Measurements from ENCODE around the gene GALNTL6. TPM values are rescaled to one million over a fixed set of nuclear protein-coding genes. Genes with fewer than 3 reads are reported as not detected.

The GALNTL6 gene
- total RNA-seq, 1 donor from 2014 or later = 0.61 TPM

- H3K4me2 ChIP-seq (ENCODE audit: low read length) = no peak overlapping the region
- Mint-ChIP-seq H3K27me3 (ENCODE audit: low read depth, unreplicated experiment) (no peaks in the 10 kb centered on the region), H3K27ac (ENCODE audit: unreplicated experiment) (no peak overlapping the region), H3K4me3 (ENCODE audit: unreplicated experiment) (no peak overlapping the region), H3K36me3 (ENCODE audit: low read depth, unreplicated experiment) (no peaks in the 10 kb centered on the region), H3K4me1 (ENCODE audit: low read depth, unreplicated experiment) (no peaks in the 10 kb centered on the region), H3K9me3 (ENCODE audit: unreplicated experiment) (peaks cover 6% of the 10 kb centered on the region)
- H3K27ac ChIP-seq (ENCODE audit: low read depth, low read length) = no peak overlapping the region
- DNase-seq (ENCODE audit: low read depth) (no peak), FAIRE-seq (no peak)
- H3K9me3 ChIP-seq (ENCODE audit: insufficient read depth, low read depth, low read length) = peaks cover 4% of the 10 kb centered on the region
- no peaks in the 10 kb centered on the region for H3K79me2 ChIP-seq (ENCODE audit: insufficient read depth, low read length)
- H3K9ac ChIP-seq (ENCODE audit: low read length) = no peak overlapping the region
- no peak for TF ChIP-seq EZH2 (IDR thresholded peaks at IDR 0.05; ENCODE audit: insufficient read depth, low read length)
- TF ChIP-seq CTCF (IDR thresholded peaks at IDR 0.05; ENCODE audit: insufficient read depth, low read depth, low read length) = no peak
- no peak overlapping the region for H3K4me3 ChIP-seq (ENCODE audit: insufficient read depth, low read depth, low read length)
- no peaks in the 10 kb centered on the region for H3K27me3 ChIP-seq (ENCODE audit: insufficient read depth, low read length)
- H2AFZ ChIP-seq (ENCODE audit: low read depth, low read length) = no peak overlapping the region
- no peaks in the 10 kb centered on the region for H4K20me1 ChIP-seq (ENCODE audit: insufficient read depth, low read length)
- H3K4me1 ChIP-seq (ENCODE audit: insufficient read depth, low read length) = no peaks in the 10 kb centered on the region
- no peaks in the 10 kb centered on the region for H3K36me3 ChIP-seq (ENCODE audit: insufficient read depth, low read length)
Observed at GRCh38 chr4:172707622-172708021, 894.4 kb downstream of the GALNTL6 start.

DNA sequence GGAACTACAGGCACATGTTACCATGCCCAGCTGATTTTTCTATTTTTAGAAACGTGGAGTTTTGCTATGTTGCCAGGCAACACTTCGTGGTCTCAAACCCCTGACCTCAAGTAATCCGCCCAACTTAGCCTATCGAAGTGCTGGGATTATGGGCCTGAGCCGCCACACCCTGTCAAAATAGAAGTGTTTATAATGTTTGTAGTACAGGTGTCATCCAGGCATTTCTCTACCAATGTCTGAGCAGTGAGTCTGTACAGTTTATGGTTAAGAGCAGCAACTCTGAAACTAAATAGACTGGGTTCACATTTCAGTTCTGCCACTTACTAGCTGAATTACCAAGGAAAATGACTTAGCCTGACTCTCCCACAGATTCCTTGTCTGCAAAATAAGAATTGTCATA, 895.0 kb downstream of the GALNTL6 start:
- Histone ChIP-seq H3K79me2 (ENCODE audit: insufficient read depth, low read length) (no peaks in the 10 kb centered on the region), H3K36me3 (ENCODE audit: insufficient read depth, low read length) (no peaks in the 10 kb centered on the region), H3K9me3 (ENCODE audit: insufficient read depth, low read depth, low read length) (peaks cover 4% of the 10 kb centered on the region), H3K4me1 (ENCODE audit: insufficient read depth, low read length) (no peaks in the 10 kb centered on the region), H3K4me3 (ENCODE audit: insufficient read depth, low read depth, low read length) (no peak overlapping the region), H3K4me2 (ENCODE audit: low read length) (no peak overlapping the region), H3K27me3 (ENCODE audit: insufficient read depth, low read length) (no peaks in the 10 kb centered on the region), H3K27ac (ENCODE audit: low read depth, low read length) (no peak overlapping the region), H2AFZ (ENCODE audit: low read depth, low read length) (no peak overlapping the region), H4K20me1 (ENCODE audit: insufficient read depth, low read length) (no peaks in the 10 kb centered on the region), H3K9ac (ENCODE audit: low read length) (no peak overlapping the region)
- H3K4me1 Mint-ChIP-seq (ENCODE audit: low read depth, unreplicated experiment) = no peaks in the 10 kb centered on the region
- TF ChIP-seq CTCF (IDR thresholded peaks at IDR 0.05; ENCODE audit: insufficient read depth, low read depth, low read length) (no peak), EZH2 (IDR thresholded peaks at IDR 0.05; ENCODE audit: insufficient read depth, low read length) (no peak)
- H3K36me3 Mint-ChIP-seq (ENCODE audit: low read depth, unreplicated experiment) = no peaks in the 10 kb centered on the region
- no peak for DNase-seq (ENCODE audit: low read depth)
- FAIRE-seq = no peak
- no peak overlapping the region for H3K4me3 Mint-ChIP-seq (ENCODE audit: unreplicated experiment)
- no peaks in the 10 kb centered on the region for H3K27me3 Mint-ChIP-seq (ENCODE audit: low read depth, unreplicated experiment)
- no peak overlapping the region for H3K27ac Mint-ChIP-seq (ENCODE audit: unreplicated experiment)
- peaks cover 6% of the 10 kb centered on the region for H3K9me3 Mint-ChIP-seq (ENCODE audit: unreplicated experiment)

DNA sequence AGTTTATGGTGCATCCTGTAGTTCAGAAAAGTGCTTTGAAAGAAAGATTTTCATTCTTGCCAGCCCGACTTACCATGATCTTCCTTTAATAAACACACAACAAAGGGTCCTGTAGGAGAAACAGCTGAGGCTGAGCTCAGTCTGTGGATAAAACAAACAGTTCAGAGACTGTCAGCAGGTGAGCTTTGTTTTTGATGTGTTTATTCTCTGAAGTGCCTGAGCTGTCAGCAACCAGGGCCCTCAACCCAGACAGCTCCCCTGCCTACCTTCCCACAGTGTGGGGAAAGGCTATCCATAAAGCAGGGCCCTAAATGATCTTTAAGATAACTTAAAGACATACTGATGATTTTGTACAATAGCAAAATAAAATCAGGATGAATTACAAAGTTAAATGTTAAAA, 896.2 kb downstream of the GALNTL6 start:
- Histone ChIP-seq H3K4me3 (ENCODE audit: insufficient read depth, low read depth, low read length) (no peak overlapping the region), H3K9ac (ENCODE audit: low read length) (no peak overlapping the region), H3K9me3 (ENCODE audit: insufficient read depth, low read depth, low read length) (peaks cover 4% of the 10 kb centered on the region), H4K20me1 (ENCODE audit: insufficient read depth, low read length) (no peaks in the 10 kb centered on the region), H3K36me3 (ENCODE audit: insufficient read depth, low read length) (no peaks in the 10 kb centered on the region), H3K27ac (ENCODE audit: low read depth, low read length) (no peak overlapping the region), H2AFZ (ENCODE audit: low read depth, low read length) (no peak overlapping the region), H3K27me3 (ENCODE audit: insufficient read depth, low read length) (no peaks in the 10 kb centered on the region), H3K79me2 (ENCODE audit: insufficient read depth, low read length) (no peaks in the 10 kb centered on the region), H3K4me2 (ENCODE audit: low read length) (no peak overlapping the region), H3K4me1 (ENCODE audit: insufficient read depth, low read length) (no peaks in the 10 kb centered on the region)
- Mint-ChIP-seq H3K4me1 (ENCODE audit: low read depth, unreplicated experiment) (no peaks in the 10 kb centered on the region), H3K36me3 (ENCODE audit: low read depth, unreplicated experiment) (no peaks in the 10 kb centered on the region), H3K9me3 (ENCODE audit: unreplicated experiment) (peaks cover 6% of the 10 kb centered on the region), H3K4me3 (ENCODE audit: unreplicated experiment) (no peak overlapping the region), H3K27ac (ENCODE audit: unreplicated experiment) (no peak overlapping the region), H3K27me3 (ENCODE audit: low read depth, unreplicated experiment) (no peaks in the 10 kb centered on the region)
- FAIRE-seq (no peak), DNase-seq (ENCODE audit: low read depth) (no peak)
- TF ChIP-seq CTCF (IDR thresholded peaks at IDR 0.05; ENCODE audit: insufficient read depth, low read depth, low read length) (no peak), EZH2 (IDR thresholded peaks at IDR 0.05; ENCODE audit: insufficient read depth, low read length) (no peak)
